Islet of Langerhans (tissue), 1 donor: ENCODE results near the gene CNTN5.

ENCODE experiments used
- FAIRE-seq: peaks from one replicate; lab custom pipeline; 2011; peaks lifted over from hg19 to GRCh38; lab: Jason Lieb, UNC

Gene CNTN5

GRCh38 chr11:99406345-99406744 lies 385.6 kb downstream of the CNTN5 start:
- no peak for FAIRE-seq

- FAIRE-seq: peak; percentile 27
Observed at GRCh38 chr11:99410636-99411035, 389.9 kb downstream of the CNTN5 start.

DNA sequence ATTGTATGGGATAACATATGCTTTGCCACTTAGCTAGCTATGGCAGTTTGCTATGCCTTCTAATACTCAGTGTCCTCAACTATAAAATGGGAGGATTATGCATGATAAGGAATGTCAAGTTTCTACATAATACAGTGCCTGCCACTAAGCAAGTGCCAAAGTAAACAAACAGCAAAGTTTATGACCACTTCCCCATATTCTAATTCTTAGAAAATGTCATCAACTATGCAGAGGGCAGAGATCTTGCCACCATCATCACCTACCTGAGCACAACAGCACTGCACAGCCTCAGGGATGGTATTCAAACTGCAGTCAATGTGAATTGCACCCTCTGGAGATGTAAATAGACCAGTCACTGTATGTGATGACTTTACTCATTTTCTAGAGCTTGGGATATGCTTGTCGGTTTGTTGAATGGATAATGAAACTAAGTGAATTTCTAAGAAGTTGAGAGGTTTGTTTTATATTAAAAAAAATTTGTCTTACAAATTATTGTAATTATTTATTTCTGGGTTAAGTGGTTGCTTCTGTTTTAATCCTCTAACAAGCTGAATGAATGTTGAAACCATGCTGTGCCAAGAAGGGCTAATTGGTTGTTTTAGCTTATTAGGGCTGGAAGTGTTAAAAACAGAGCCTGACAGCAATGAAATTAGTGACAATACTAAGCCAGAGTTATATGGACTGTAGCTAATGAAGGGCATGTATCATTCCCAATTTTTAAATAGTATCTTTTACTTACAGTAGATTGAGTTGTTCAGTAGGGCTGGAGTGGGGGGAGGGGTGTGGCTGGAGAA lies 398.4 kb downstream of the CNTN5 start:
- no peak for FAIRE-seq

DNA sequence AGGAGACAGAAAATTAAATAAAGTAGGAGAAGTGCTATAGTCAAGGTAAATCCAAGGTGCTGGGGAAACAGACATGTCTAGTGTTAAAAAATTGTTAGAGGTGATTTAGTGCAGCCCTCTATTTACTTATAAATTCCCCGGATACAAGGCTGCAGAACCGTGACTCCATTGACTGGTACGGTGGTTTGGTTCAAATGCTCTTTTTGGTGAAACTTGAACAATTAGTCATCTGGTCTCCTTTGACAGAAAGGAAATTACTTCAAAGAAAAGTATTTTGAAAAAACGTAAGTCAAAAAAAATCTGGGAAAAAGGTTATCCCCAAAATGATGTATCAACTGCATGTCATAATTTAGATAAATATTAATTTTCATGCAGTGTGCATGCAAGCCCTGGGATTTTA lies 399.2 kb downstream of the CNTN5 start:
- FAIRE-seq: no peak

- no peak for FAIRE-seq
Observed at GRCh38 chr11:99422581-99423427, 402.1 kb downstream of the CNTN5 start.

GRCh38 chr11:99423428-99423983 lies 402.8 kb downstream of the CNTN5 start:
- no peak for FAIRE-seq

- no peak for FAIRE-seq
Observed at GRCh38 chr11:99424313-99425084, 403.8 kb downstream of the CNTN5 start.

DNA sequence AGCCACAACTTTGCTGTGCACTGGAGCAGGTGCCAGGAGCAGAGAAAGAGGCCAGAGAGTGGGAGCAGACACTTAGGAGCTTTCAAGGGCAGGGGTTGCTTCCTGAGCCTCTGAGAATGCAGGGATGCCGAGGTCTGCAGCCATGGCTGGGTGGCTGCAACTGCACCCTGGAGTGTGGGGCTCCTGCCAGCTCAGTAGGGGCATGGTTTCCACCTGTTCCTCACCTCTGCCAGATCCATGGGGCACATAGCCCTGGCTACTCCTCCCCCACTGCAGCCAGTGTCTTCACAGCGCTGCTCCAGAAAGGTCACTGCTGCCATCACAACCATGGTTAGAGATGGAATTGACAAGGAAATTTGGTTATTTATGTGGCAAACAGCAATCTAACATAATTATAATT lies 404.8 kb downstream of the CNTN5 start:
- FAIRE-seq: no peak

DNA sequence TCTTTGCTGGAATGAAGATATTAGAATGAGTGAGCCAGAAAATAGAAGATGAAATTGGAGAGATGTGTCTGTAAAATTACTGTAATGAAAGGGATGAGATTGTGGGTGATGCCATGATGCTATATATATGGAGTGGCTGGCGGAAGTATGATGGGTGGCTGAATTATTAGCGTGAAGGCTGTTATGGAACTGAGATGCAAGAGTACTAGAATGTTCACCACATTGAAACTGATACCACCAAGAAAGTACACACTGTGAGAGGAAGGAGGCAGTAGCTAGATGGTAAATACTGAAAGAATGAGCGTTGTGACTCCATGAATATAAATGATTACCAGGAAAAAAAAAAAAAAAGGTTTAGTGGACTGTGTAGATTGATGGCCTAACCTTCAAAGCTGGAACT lies 411.9 kb downstream of the CNTN5 start:
- FAIRE-seq: no peak

DNA sequence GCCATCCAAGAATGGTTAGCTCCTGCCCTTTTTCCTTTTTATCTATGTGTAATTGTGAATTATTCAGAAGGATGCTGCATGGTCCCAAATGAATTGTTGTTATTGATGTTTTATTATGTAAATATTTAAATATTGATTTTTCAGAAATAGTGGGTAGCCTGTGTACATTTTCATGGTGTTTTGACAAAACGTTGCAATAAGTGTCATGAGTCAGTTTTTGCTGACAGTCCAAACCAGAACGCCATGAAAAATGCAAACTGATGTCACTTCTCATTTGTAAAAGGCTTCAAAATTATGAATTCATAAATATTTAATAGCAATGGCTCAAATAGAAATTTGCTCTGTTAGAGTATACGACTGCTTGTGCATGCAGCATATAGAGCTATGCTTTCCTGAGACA lies 422.5 kb downstream of the CNTN5 start:
- no peak for FAIRE-seq

GRCh38 chr11:99446400-99446799 lies 425.7 kb downstream of the CNTN5 start:
- no peak for FAIRE-seq

GRCh38 chr11:99449345-99449744 lies 428.6 kb downstream of the CNTN5 start:
- no peak for FAIRE-seq

GRCh38 chr11:99452075-99452474 lies 431.3 kb downstream of the CNTN5 start:
- FAIRE-seq: no peak

GRCh38 chr11:99461913-99462312 lies 441.2 kb downstream of the CNTN5 start:
- FAIRE-seq: no peak

- FAIRE-seq: no peak
Observed at GRCh38 chr11:99464985-99465384, 444.2 kb downstream of the CNTN5 start.

DNA sequence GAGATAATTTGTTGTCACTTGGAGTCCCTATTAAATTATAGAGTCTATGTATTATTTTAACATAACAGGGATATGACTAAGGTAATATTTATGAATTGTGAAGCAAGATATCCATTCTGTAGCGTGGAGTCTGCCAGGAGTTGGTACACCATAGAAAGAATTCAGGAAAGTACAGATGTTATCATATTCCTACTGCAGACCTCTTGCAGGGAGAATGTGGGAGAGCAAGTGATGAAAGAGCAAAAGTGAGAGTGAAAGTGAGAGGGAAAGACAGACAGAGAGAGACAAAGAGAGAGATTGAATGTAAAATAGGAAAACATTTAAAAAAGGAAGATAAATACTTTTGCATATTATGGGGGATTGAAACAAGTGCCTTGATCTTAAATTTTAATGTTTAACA lies 468.8 kb downstream of the CNTN5 start:
- FAIRE-seq: no peak

- no peak for FAIRE-seq
Observed at GRCh38 chr11:99494065-99494464, 473.3 kb downstream of the CNTN5 start.

DNA sequence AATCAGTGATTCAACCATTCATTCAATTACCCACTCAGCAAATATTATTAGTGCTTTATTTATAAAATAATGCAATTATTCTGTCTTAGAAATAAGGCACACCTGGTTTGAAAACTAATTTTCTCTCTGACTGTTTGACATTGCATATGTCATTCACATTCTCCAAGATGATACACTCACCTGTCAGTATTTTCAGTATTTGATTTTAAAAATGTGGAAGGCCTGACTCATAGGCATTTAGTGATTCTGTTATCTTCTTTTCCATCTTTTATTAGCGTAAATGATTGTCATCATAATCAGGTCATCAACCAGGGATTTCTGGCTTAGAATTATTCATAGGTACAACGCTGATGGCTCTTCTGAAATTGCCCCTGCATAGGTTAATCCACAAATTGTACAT lies 480.9 kb downstream of the CNTN5 start:
- no peak for FAIRE-seq

DNA sequence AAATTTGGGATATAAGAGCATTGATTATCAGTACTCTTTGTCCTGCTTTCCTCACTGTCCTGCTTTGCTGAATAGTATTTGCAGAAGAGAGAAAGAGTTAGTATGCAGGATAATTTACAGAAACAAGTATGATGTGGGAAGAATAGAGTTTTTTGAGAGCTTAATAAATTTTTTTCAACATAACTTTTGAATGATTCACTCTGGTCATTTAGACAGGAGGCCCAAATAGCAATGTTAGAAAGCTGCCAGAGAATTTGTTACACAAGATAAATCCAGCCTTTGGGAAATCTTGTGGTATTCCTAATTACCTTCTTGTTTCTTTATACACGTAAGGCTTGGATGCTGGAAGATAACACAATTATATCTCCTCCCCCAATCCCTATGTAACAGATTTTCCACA lies 484.6 kb downstream of the CNTN5 start:
- FAIRE-seq: peak; percentile 13

DNA sequence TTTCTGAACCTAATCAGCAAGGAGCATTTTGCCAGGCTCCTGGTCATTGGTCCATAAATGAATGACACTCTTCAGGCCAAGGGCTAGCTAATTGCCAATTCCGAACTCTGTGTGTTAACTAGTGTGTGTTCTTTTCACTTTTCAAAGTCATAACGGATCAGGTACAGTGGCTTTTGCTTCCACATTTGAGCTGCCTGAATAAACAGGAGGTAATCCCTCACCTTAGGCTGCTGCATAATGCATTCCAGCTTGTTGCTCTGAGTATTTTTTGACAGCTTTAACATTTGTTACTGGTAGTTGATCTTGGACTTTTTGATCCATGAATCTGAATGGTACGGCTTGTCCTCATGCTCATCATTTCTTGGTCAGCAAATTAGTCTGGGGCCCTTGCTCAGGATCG lies 485.1 kb downstream of the CNTN5 start:
- no peak for FAIRE-seq

GRCh38 chr11:99509863-99510262 lies 489.1 kb downstream of the CNTN5 start:
- no peak for FAIRE-seq

DNA sequence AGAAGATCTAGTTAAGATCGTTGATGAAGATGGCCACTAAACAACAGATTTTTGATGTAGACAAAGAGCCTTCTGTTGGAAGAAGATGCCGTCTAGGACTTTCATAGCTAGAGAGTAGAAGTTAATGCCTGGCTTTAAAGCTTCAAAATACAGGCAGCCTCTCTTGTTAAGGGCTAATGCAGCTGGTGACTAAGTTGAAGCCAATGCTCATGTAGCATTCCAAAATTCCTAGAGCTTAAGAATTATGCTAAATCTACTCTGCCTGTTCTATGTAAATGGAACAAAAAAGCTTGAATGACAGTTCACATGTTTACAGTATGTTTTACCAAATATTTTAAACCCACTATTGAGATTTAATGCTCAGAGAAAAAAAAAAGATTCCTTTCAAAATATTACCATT lies 492.6 kb downstream of the CNTN5 start:
- FAIRE-seq: no peak

GRCh38 chr11:99519095-99519494 lies 498.3 kb downstream of the CNTN5 start:
- FAIRE-seq: no peak
